K562 (cell line): ENCODE measurements around the gene PMP22. TPM values are rescaled to one million over a fixed set of nuclear protein-coding genes. Genes with fewer than 3 reads are reported as not detected.
"Not testable (repeated sequence)": the region's sequence is repeated elsewhere in the genome, so short reads cannot be mapped to it uniquely, and the experiment has no call there.

Source experiments
- ATAC-seq: fragments of 200-7000 bp; cut with Tn5 transposase; 3 replicates; pipeline ENCODE4 v1.9.1; 2020; ENCODE audit warnings: moderate library complexity
- BruUV-seq: library from RNA; stranded (reverse); fragments of 400-500 nt; replicated peaks from 2 replicates; lab custom pipeline; 2021; lab: Mats Ljungman, UMichigan
- CTCF ChIA-PET: fragments of 300-600 bp; formaldehyde crosslinking; extraction: SDS; loops from one replicate; lab custom pipeline; 2021; ENCODE audit warnings: low intra/inter-chr PET ratio; lab: Yijun Ruan, JAX
- POLR2A ChIA-PET: fragments of 300-600, 350-650 bp; sonication (Branson Sonifier 250); formaldehyde crosslinking; extraction: SDS; loops from one replicate; lab custom pipeline; 2021; ENCODE audit warnings: antibody characterized with exemption, inconsistent platforms; lab: Yijun Ruan, JAX
- DNase-seq, 4 experiments: peaks; one replicate each; pipeline versions ENCODE4 v3.0.0 to v3.0.0-alpha.2; 2011 to 2018; ENCODE audit warnings: low spot score in 3 of 4, mixed read lengths in 3 of 4; ENCODE audit errors: extremely low read depth in 1 of 4
- FAIRE-seq: peaks from 2 replicates; lab custom pipeline; 2011; peaks lifted over from hg19 to GRCh38; lab: Jason Lieb, UNC
- H2AFZ ChIP-seq: 2 replicates; pipeline ENCODE4 v1.6.0; 2011; ENCODE audit warnings: low read depth, low read length, control low read depth, inconsistent platforms
- H3K27ac ChIP-seq: fragments of 200-600 bp; 3 replicates; pipeline ENCODE4 v1.8.0; 2011; ENCODE audit warnings: low read depth, mild to moderate bottlenecking, control low read depth, inconsistent platforms, low read length, moderate library complexity, mixed read lengths; ENCODE audit errors: extremely low read depth
- H3K27me3 ChIP-seq, 2 experiments: fragments of 300-600 bp in 1 of 2; 2 replicates in 1 of 2; 3 replicates in 1 of 2; pipeline versions ENCODE4 v1.6.0 to v1.8.0; 2011; ENCODE audit warnings: inconsistent platforms in 2 of 2, low read length in 2 of 2, mild to moderate bottlenecking in 1 of 2, mixed read lengths in 1 of 2, moderate library complexity in 1 of 2; ENCODE audit not compliant: control insufficient read depth in 2 of 2, insufficient read depth in 2 of 2
- H3K36me3 ChIP-seq: fragments of 300-600 bp; 3 replicates; pipeline ENCODE4 v1.8.0; 2011; ENCODE audit warnings: mild to moderate bottlenecking, low read length, inconsistent platforms; ENCODE audit not compliant: control insufficient read depth, insufficient read depth
- H3K4me1 ChIP-seq, 2 experiments: fragments of 200-600 bp in 1 of 2; replicated peaks in 1 of 2; 2 replicates in 1 of 2; 3 replicates in 1 of 2; pipeline versions ENCODE4 v1.5.1 to v1.8.0; 2011; ENCODE audit warnings: inconsistent platforms in 2 of 2, low read length in 2 of 2, mild to moderate bottlenecking in 1 of 2, mixed read lengths in 1 of 2, moderate library complexity in 1 of 2; ENCODE audit not compliant: control insufficient read depth in 2 of 2, insufficient read depth in 2 of 2
- H3K4me2 ChIP-seq: 2 replicates; pipeline ENCODE4 v1.6.1; 2011; ENCODE audit warnings: low read length, control low read depth, inconsistent platforms, mixed read lengths; ENCODE audit not compliant: insufficient read depth
- H3K4me3 ChIP-seq: fragments of 200-600 bp; sonication (generic), shearing (Covaris generic); 2 replicates; pipeline ENCODE4 v1.5.1; 2016; ENCODE audit warnings: control low read depth, inconsistent platforms
- H3K79me2 ChIP-seq: fragments of 200-600 bp; 3 replicates; pipeline ENCODE4 v1.8.0; 2011; ENCODE audit warnings: low read length, inconsistent platforms; ENCODE audit not compliant: control insufficient read depth, insufficient read depth
- H3K9ac ChIP-seq, 2 experiments: 2 replicates each; pipeline versions ENCODE4 v1.6.0 to v1.6.1; 2011; ENCODE audit warnings: low read depth in 2 of 2, low read length in 2 of 2, control low read depth in 1 of 2, inconsistent platforms in 1 of 2, mild to moderate bottlenecking in 1 of 2, mixed read lengths in 1 of 2; ENCODE audit not compliant: insufficient read depth in 1 of 2
- H3K9me1 ChIP-seq: one replicate; pipeline ENCODE4 v1.6.0; 2011; ENCODE audit warnings: inconsistent platforms, mild to moderate bottlenecking, low read length, moderate library complexity; ENCODE audit not compliant: control insufficient read depth, insufficient read depth
- H3K9me3 ChIP-seq: replicated peaks from 2 replicates; pipeline ENCODE4 v1.5.1; 2011; ENCODE audit warnings: low read depth, low read length, inconsistent platforms; ENCODE audit not compliant: control insufficient read depth, insufficient read depth
- H4K20me1 ChIP-seq: replicated peaks from 2 replicates; pipeline ENCODE4 v1.6.1; 2011; ENCODE audit warnings: low read length, inconsistent platforms, mixed read lengths; ENCODE audit not compliant: control insufficient read depth, insufficient read depth
- ADNP ChIP-seq: fragments of 200-800 bp; sonication (Bioruptor generic); IDR thresholded peaks from 2 replicates; pipeline ENCODE4 v1.6.1; 2016; ENCODE audit warnings: missing genetic modification characterization, missing compliant biosample characterization
- HMG20B ChIP-seq: fragments of 250-450 bp; sonication (Bioruptor Pico); IDR thresholded peaks from 2 replicates; pipeline ENCODE4 v1.5.0; 2021; ENCODE audit warnings: mild to moderate bottlenecking
- TAF1 ChIP-seq: IDR thresholded peaks from 2 replicates; pipeline ENCODE4 v1.6.1; 2011; ENCODE audit warnings: mild to moderate bottlenecking, low read length, moderate library complexity; ENCODE audit not compliant: insufficient read depth, control insufficient read depth, severe bottlenecking; ENCODE audit errors: extremely low read depth
- ZBTB17 ChIP-seq: fragments of 450-650 bp; formaldehyde crosslinking; IDR thresholded peaks from 2 replicates; pipeline ENCODE4 v1.4.0; 2020; ENCODE audit warnings: mild to moderate bottlenecking
- ZNF146 ChIP-seq: IDR thresholded peaks from one replicate; pipeline ENCODE4 v1.6.1; 2018; ENCODE audit warnings: missing compliant biosample characterization; ENCODE audit not compliant: unreplicated experiment
- WGBS: fragments of 100-300 bp; shearing (Covaris generic); methylation state at CpG from one replicate; pipeline ENCODE4 v1.1.6; 2016; ENCODE audit warnings: low coverage, mixed read lengths; ENCODE audit not compliant: insufficient coverage; ENCODE audit errors: missing lambda C conversion rate; 5-methylcytosine and 5-hydroxymethylcytosine counted together
- in situ Hi-C: fragments of 300-500 bp; cut with MboI; formaldehyde crosslinking; loops from 4 replicates; pipeline ENCODE4 v1.15.0; 2018; ENCODE audit warnings: inconsistent platforms, mixed read lengths
- intact Hi-C: fragments of 100-400 bp; cut with micrococcal nuclease; formaldehyde crosslinking; loops from 2 replicates; pipeline ENCODE4 v1.14.2; 2022
- polyA plus RNA-seq, 8 experiments: library from polyadenylated mRNA; depleted of rRNA in 4 of 8; stranded (reverse) in 5 of 8; unstranded in 3 of 8; fragments of >200 nt; fragmentation: Nextera tagmentation in 2 of 8; fragmentation: Illumina TruSeq in 1 of 8; extraction: Ambion mirVana in 2 of 8; extraction: Trizol in 1 of 8; gene quantifications; 2 replicates each; pipeline versions ENCODE4 v1.2.1 to v1.2.3, GENCODE V29; 2011 to 2014; ENCODE audit warnings: inconsistent platforms in 1 of 8, missing spikeins in 1 of 8
- total RNA-seq, 7 experiments: library from RNA; depleted of rRNA in 6 of 7; stranded (reverse); fragments of >200 nt in 6 of 7; fragmentation: Illumina TruSeq in 2 of 7; extraction: Trizol in 2 of 7; gene quantifications; 2 replicates each; pipeline versions ENCODE4 v1.2.1 to v1.2.3, GENCODE V29; 2011 to 2021; ENCODE audit warnings: low replicate concordance in 1 of 7

The PMP22 gene
- total and polyA plus RNA-seq, 9 of the 15 experiments (the other 6 are each of a cell fraction or from before 2014, with no cell fraction given) = 12.6 to 62.3 (median 25.8) TPM

- H3K9me3 ChIP-seq, H3K27ac ChIP-seq, intact Hi-C loops, H3K27me3 ChIP-seq, BruUV-seq, FAIRE-seq, POLR2A ChIA-PET, H3K9me1 ChIP-seq, H2AFZ ChIP-seq, H4K20me1 ChIP-seq, H3K4me3 ChIP-seq, H3K36me3 ChIP-seq, CTCF ChIA-PET, H3K79me2 ChIP-seq, DNase-seq, H3K4me2 ChIP-seq, H3K4me1 ChIP-seq, H3K9ac ChIP-seq, in situ Hi-C loops, ATAC-seq: not testable (repeated sequence)
- WGBS = 16% methylated on average over 3 of the region's 3 CpGs
- peak; percentile 54 for TF ChIP-seq ZNF146 (CRISPR knock-in tag)
Measured at GRCh38 chr17:15221827-15222226, 43.3 kb downstream of the PMP22 start.

- no TSS peak for BruUV-seq
- Histone ChIP-seq H3K9ac (no peak overlapping the region), H3K27ac (no peak overlapping the region), H4K20me1 (no peaks in the 10 kb centered on the region), H3K4me1 (no peaks in the 10 kb centered on the region)
- CTCF ChIA-PET = no interaction called here
- no peak for ATAC-seq
- DNase-seq = no peak
- FAIRE-seq = no peak
- TF ChIP-seq ZBTB17 (CRISPR knock-in tag) (no peak), ADNP (tag) (no peak), TAF1 (no peak), HMG20B (CRISPR knock-in tag) (no peak)
- TF ChIP-seq, all 486 proteins: peak for 0
- H3K9me1 ChIP-seq = no peaks in the 10 kb centered on the region
- no peaks in the 10 kb centered on the region for H3K36me3 ChIP-seq
- intact Hi-C loops (no loop called here), in situ Hi-C loops (no loop called here)
- no peaks in the 10 kb centered on the region for H3K9me3 ChIP-seq
- H3K4me2 ChIP-seq = no peak overlapping the region
- no peak overlapping the region for H3K4me3 ChIP-seq
- H3K27me3 ChIP-seq = no peaks in the 10 kb centered on the region
- POLR2A ChIA-PET = interaction anchor here (0.7 kb wide), 1 partner anchor 10 kb away, joined by 3 read pairs; no protein-coding TSS in a partner anchor
- WGBS = 29% methylated on average over 2 of the region's 2 CpGs
- no peak overlapping the region for H2AFZ ChIP-seq
- H3K79me2 ChIP-seq = no peaks in the 10 kb centered on the region
Measured at GRCh38 chr17:15220785-15221184, 44.3 kb downstream of the PMP22 start.
